ENCODE data around the gene RASL11B. TPM values are rescaled to one million over a fixed set of nuclear protein-coding genes. Genes with fewer than 3 reads are reported as not detected.

RASL11B gene
- total and polyA plus RNA-seq, 2 of the 13 experiments (the other 11 are each of a cell fraction or from before 2014, with no cell fraction given), result 0.07 to 0.20 TPM

GRCh38 chr4:52867163-52867562, 5.0 kb downstream of the RASL11B start:
- H3K27ac ChIP-seq (ENCODE audit: extremely low read length, insufficient read depth, low read length), result no peak overlapping the region
- no TSS peak for BruUV-seq (replicated peaks)
- no peaks in the 10 kb centered on the region for H4K20me1 ChIP-seq (ENCODE audit: insufficient read depth, low read length)
- H3K4me2 ChIP-seq (ENCODE audit: low read depth, low read length), result no peak overlapping the region
- DNase-seq (ENCODE audit: low spot score) (no peak), FAIRE-seq (no peak), ATAC-seq (no peak)
- 84% methylated on average over 4 of the region's 4 CpGs for WGBS (ENCODE audit: low lambda C conversion rate)
- H3K79me2 ChIP-seq (ENCODE audit: insufficient read depth, low read length), result no peaks in the 10 kb centered on the region
- H3K4me3 ChIP-seq (replicated peaks in 1 of 3; ENCODE audit: insufficient read depth in 1 of 3, low read depth in 2 of 3, low read length in 3 of 3), result no peak overlapping the region
- intact Hi-C loops (cut with micrococcal nuclease; ENCODE audit: unreplicated experiment), result no loop called here
- no peak overlapping the region for H2AFZ ChIP-seq (ENCODE audit: low read length)
- ChIA-PET CTCF (ENCODE audit: low intra/inter-chr PET ratio, low total read pairs) (no interaction called here), POLR2A (no interaction called here)
- no peak overlapping the region for H3K9ac ChIP-seq (ENCODE audit: insufficient read depth, low read depth, low read length)
- no peaks in the 10 kb centered on the region for H3K9me3 ChIP-seq (ENCODE audit: low read length)
- in situ Hi-C loops (cut with HindIII; ENCODE audit: extremely low pct_ligation_motif_present, low pct_unique_long_range_greater_than_20kb), result no loop called here
- H3K4me1 ChIP-seq (ENCODE audit: insufficient read depth, low read length), result no peaks in the 10 kb centered on the region
- H3K27me3 ChIP-seq (ENCODE audit: control insufficient read depth in 1 of 2, insufficient read depth in 2 of 2, low read length in 2 of 2), result no peaks in the 10 kb centered on the region
- no peaks in the 10 kb centered on the region for H3K36me3 ChIP-seq (replicated peaks in 1 of 2; ENCODE audit: control insufficient read depth in 1 of 2, insufficient read depth in 2 of 2, low read length in 2 of 2)
- TF ChIP-seq, protein P1, sequence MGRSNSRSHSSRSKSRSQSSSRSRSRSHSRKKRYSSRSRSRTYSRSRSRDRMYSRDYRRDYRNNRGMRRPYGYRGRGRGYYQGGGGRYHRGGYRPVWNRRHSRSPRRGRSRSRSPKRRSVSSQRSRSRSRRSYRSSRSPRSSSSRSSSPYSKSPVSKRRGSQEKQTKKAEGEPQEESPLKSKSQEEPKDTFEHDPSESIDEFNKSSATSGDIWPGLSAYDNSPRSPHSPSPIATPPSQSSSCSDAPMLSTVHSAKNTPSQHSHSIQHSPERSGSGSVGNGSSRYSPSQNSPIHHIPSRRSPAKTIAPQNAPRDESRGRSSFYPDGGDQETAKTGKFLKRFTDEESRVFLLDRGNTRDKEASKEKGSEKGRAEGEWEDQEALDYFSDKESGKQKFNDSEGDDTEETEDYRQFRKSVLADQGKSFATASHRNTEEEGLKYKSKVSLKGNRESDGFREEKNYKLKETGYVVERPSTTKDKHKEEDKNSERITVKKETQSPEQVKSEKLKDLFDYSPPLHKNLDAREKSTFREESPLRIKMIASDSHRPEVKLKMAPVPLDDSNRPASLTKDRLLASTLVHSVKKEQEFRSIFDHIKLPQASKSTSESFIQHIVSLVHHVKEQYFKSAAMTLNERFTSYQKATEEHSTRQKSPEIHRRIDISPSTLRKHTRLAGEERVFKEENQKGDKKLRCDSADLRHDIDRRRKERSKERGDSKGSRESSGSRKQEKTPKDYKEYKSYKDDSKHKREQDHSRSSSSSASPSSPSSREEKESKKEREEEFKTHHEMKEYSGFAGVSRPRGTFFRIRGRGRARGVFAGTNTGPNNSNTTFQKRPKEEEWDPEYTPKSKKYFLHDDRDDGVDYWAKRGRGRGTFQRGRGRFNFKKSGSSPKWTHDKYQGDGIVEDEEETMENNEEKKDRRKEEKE (IDR thresholded peaks at IDR 0.05), result no peak
- no peak for TF ChIP-seq FLYWCH1 (CRISPR knock-in tag; IDR thresholded peaks at IDR 0.05)
- no peak for TF ChIP-seq ZNF546 (CRISPR knock-in tag; conservative IDR thresholded peaks at IDR 0.05)
- TF ChIP-seq ZBTB1 (CRISPR knock-in tag; IDR thresholded peaks at IDR 0.05; ENCODE audit: borderline replicate concordance), result no peak
- TF ChIP-seq CENPX (CRISPR knock-in tag; IDR thresholded peaks at IDR 0.05), result no peak
- TF ChIP-seq ZNF484 (CRISPR knock-in tag; IDR thresholded peaks at IDR 0.05; ENCODE audit: borderline replicate concordance, low read depth), result no peak
- TF ChIP-seq HNRNPK (IDR thresholded peaks at IDR 0.05; ENCODE audit: low read depth, low read length, poor library complexity, severe bottlenecking), result no peak
- no peak for TF ChIP-seq MBD4 (IDR thresholded peaks at IDR 0.05; ENCODE audit: borderline replicate concordance, low read length)
- no peak for TF ChIP-seq KLF15 (CRISPR knock-in tag; IDR thresholded peaks at IDR 0.05; ENCODE audit: borderline replicate concordance)
- no peak for TF ChIP-seq FOXC1 (CRISPR knock-in tag; IDR thresholded peaks at IDR 0.05; ENCODE audit: borderline replicate concordance)
- TF ChIP-seq TBL1XR1 (IDR thresholded peaks at IDR 0.05; ENCODE audit: borderline replicate concordance, low read length, partially characterized antibody), result no peak
- no peak for TF ChIP-seq ZNF816 (CRISPR knock-in tag; IDR thresholded peaks at IDR 0.05; ENCODE audit: borderline replicate concordance)
- TF ChIP-seq, protein P2, sequence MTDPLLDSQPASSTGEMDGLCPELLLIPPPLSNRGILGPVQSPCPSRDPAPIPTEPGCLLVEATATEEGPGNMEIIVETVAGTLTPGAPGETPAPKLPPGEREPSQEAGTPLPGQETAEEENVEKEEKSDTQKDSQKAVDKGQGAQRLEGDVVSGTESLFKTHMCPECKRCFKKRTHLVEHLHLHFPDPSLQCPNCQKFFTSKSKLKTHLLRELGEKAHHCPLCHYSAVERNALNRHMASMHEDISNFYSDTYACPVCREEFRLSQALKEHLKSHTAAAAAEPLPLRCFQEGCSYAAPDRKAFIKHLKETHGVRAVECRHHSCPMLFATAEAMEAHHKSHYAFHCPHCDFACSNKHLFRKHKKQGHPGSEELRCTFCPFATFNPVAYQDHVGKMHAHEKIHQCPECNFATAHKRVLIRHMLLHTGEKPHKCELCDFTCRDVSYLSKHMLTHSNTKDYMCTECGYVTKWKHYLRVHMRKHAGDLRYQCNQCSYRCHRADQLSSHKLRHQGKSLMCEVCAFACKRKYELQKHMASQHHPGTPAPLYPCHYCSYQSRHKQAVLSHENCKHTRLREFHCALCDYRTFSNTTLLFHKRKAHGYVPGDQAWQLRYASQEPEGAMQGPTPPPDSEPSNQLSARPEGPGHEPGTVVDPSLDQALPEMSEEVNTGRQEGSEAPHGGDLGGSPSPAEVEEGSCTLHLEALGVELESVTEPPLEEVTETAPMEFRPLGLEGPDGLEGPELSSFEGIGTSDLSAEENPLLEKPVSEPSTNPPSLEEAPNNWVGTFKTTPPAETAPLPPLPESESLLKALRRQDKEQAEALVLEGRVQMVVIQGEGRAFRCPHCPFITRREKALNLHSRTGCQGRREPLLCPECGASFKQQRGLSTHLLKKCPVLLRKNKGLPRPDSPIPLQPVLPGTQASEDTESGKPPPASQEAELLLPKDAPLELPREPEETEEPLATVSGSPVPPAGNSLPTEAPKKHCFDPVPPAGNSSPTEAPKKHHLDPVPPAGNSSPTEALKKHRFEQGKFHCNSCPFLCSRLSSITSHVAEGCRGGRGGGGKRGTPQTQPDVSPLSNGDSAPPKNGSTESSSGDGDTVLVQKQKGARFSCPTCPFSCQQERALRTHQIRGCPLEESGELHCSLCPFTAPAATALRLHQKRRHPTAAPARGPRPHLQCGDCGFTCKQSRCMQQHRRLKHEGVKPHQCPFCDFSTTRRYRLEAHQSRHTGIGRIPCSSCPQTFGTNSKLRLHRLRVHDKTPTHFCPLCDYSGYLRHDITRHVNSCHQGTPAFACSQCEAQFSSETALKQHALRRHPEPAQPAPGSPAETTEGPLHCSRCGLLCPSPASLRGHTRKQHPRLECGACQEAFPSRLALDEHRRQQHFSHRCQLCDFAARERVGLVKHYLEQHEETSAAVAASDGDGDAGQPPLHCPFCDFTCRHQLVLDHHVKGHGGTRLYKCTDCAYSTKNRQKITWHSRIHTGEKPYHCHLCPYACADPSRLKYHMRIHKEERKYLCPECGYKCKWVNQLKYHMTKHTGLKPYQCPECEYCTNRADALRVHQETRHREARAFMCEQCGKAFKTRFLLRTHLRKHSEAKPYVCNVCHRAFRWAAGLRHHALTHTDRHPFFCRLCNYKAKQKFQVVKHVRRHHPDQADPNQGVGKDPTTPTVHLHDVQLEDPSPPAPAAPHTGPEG (CRISPR knock-in tag; IDR thresholded peaks at IDR 0.05), result no peak
- TF ChIP-seq MEIS1 (CRISPR knock-in tag; IDR thresholded peaks at IDR 0.05; ENCODE audit: borderline replicate concordance), result no peak
- no peak for TF ChIP-seq ELK4 (CRISPR knock-in tag; IDR thresholded peaks at IDR 0.05; ENCODE audit: borderline replicate concordance)

Data from HepG2 (cell line).